WTC11 (cell line): ENCODE measurements around the gene RAC3.

Experiments used
- CREM ChIP-seq: sonication (generic); formaldehyde crosslinking; IDR thresholded peaks from 2 replicates; pipeline ENCODE4 v1.8.1; 2022; ENCODE audit warnings: mild to moderate bottlenecking, missing genetic modification reagents, moderate library complexity
- NFYB ChIP-seq: sonication (generic); formaldehyde crosslinking; conservative IDR thresholded peaks from 2 replicates; pipeline ENCODE4 v1.8.0; 2022; ENCODE audit warnings: low read depth, missing genetic modification reagents
- TF ChIP-seq, protein P1 (sequence below): fragments of 200-600 bp; IDR thresholded peaks from 2 replicates; pipeline ENCODE4 v1.8.0; 2022; ENCODE audit warnings: antibody characterized with exemption
- TF ChIP-seq, protein P2 (sequence below): sonication (generic); formaldehyde crosslinking; IDR thresholded peaks from 2 replicates; pipeline ENCODE4 v1.8.0; 2022; ENCODE audit warnings: mild to moderate bottlenecking, missing genetic modification reagents

DNA sequence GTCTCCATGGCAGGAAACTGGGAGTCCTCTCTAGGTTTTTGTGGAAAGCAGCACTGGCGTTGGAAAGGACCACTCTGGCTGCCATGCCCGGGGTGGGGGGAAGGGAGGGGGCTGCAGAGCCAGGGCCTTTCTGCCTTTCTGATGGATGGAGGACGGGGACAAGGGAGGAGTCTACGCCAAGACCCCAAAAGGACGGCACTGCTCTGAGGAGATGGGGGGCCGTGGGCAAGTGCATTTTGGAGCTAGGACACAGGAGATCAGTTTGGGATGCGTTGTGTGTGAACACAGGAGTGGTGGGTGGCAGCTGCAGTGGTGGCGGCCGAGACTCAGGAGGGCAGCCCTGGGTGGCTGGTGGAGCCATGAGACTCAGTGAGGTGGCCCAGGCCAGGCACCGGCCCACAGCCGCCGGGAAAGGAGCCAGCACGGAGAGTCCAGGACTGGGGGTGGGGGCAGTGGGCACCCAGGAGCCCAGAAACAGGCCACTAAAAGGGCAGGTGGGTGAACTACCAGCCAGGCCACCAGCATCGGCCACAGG is 10.8 kb upstream of the RAC3 start:
- TF ChIP-seq, protein P1, sequence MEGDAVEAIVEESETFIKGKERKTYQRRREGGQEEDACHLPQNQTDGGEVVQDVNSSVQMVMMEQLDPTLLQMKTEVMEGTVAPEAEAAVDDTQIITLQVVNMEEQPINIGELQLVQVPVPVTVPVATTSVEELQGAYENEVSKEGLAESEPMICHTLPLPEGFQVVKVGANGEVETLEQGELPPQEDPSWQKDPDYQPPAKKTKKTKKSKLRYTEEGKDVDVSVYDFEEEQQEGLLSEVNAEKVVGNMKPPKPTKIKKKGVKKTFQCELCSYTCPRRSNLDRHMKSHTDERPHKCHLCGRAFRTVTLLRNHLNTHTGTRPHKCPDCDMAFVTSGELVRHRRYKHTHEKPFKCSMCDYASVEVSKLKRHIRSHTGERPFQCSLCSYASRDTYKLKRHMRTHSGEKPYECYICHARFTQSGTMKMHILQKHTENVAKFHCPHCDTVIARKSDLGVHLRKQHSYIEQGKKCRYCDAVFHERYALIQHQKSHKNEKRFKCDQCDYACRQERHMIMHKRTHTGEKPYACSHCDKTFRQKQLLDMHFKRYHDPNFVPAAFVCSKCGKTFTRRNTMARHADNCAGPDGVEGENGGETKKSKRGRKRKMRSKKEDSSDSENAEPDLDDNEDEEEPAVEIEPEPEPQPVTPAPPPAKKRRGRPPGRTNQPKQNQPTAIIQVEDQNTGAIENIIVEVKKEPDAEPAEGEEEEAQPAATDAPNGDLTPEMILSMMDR = no peak
- TF ChIP-seq NFYB (no peak), CREM (CRISPR knock-in tag) (no peak)
- TF ChIP-seq, protein P2, sequence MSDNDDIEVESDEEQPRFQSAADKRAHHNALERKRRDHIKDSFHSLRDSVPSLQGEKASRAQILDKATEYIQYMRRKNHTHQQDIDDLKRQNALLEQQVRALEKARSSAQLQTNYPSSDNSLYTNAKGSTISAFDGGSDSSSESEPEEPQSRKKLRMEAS = no peak
